OCI-LY3 (cell line): ENCODE measurements around the gene ELP2.

ENCODE experiments used
- H2AFZ ChIP-seq: fragments of 200-600, 300-600 bp; shearing (Covaris generic); 2 replicates; pipeline ENCODE4 v1.6.0; 2014; ENCODE audit warnings: antibody characterized with exemption, low read depth, low read length
- H3K27ac ChIP-seq: fragments of 200-600, 300-600 bp; sonication (generic); 2 replicates; pipeline ENCODE4 v1.5.1; 2014; ENCODE audit warnings: mild to moderate bottlenecking, low read length, moderate library complexity, mixed read lengths
- H3K27me3 ChIP-seq: fragments of 200-600, 300-600 bp; sonication (generic); 2 replicates; pipeline ENCODE4 v1.6.1; 2014; ENCODE audit warnings: low read depth, low read length, mixed read lengths
- H3K36me3 ChIP-seq: fragments of 200-600, 300-600 bp; sonication (generic); replicated peaks from 2 replicates; pipeline ENCODE3; 2014; ENCODE audit warnings: low read depth, low read length, mixed read lengths
- H3K4me1 ChIP-seq: fragments of 300-600, 200-600 bp; sonication (generic); 2 replicates; pipeline ENCODE4 v1.6.1; 2014; ENCODE audit warnings: low read length, mixed read lengths
- H3K4me2 ChIP-seq: fragments of 200-600, 300-600 bp; sonication (generic); 2 replicates; pipeline ENCODE4 v1.6.1; 2014; ENCODE audit warnings: low read length, mixed read lengths
- H3K4me3 ChIP-seq: fragments of 300-600, 200-600 bp; sonication (generic); 2 replicates; pipeline ENCODE4 v1.5.1; 2014; ENCODE audit warnings: antibody characterized with exemption, mild to moderate bottlenecking, low read length, moderate library complexity
- H3K79me2 ChIP-seq: fragments of 300-600, 200-600 bp; shearing (Covaris generic); 2 replicates; pipeline ENCODE4 v1.6.1; 2014; ENCODE audit warnings: mild to moderate bottlenecking, low read length, mixed read lengths
- H3K9ac ChIP-seq: fragments of 300-600, 200-600 bp; shearing (Covaris generic); 2 replicates; pipeline ENCODE4 v1.6.0; 2014; ENCODE audit warnings: mild to moderate bottlenecking, low read length, moderate library complexity
- H3K9me3 ChIP-seq: fragments of 200-600, 300-600 bp; shearing (Covaris generic); 2 replicates; pipeline ENCODE4 v1.6.1; 2014; ENCODE audit warnings: low read length, mixed read lengths; ENCODE audit not compliant: insufficient read depth
- H4K20me1 ChIP-seq: fragments of 200-600, 300-600 bp; sonication (generic); 2 replicates; pipeline ENCODE4 v1.6.1; 2016; ENCODE audit warnings: low read length, mixed read lengths; ENCODE audit not compliant: insufficient read depth
- CTCF ChIP-seq: fragments of 200-600, 300-600 bp; sonication (generic); IDR thresholded peaks from 2 replicates; pipeline ENCODE4 v1.5.1; 2014; ENCODE audit warnings: antibody characterized with exemption, low read length, low read depth
- EZH2phosphoT487 ChIP-seq: fragments of 200-600 bp; shearing (Covaris generic); IDR thresholded peaks from 2 replicates; pipeline ENCODE4 v1.6.1; 2018; ENCODE audit warnings: antibody characterized with exemption, mixed run types, low read depth

The ELP2 gene

GRCh38 chr18:36212301-36213171, 82.8 kb downstream of the ELP2 start:
- Histone ChIP-seq H3K9me3 (no peaks in the 10 kb centered on the region), H3K27ac (no peak overlapping the region), H3K4me3 (no peak overlapping the region), H3K9ac (no peak overlapping the region), H3K4me2 (no peak overlapping the region), H3K79me2 (no peaks in the 10 kb centered on the region), H3K4me1 (no peaks in the 10 kb centered on the region), H3K27me3 (no peaks in the 10 kb centered on the region), H4K20me1 (no peaks in the 10 kb centered on the region), H2AFZ (no peak overlapping the region), H3K36me3 (no peaks in the 10 kb centered on the region)
- TF ChIP-seq CTCF (no peak), EZH2phosphoT487 (no peak)

GRCh38 chr18:36214811-36215210, 85.1 kb downstream of the ELP2 start:
- H4K20me1 ChIP-seq: no peaks in the 10 kb centered on the region
- H3K36me3 ChIP-seq: no peaks in the 10 kb centered on the region
- H3K4me2 ChIP-seq: no peak overlapping the region
- no peak overlapping the region for H2AFZ ChIP-seq
- H3K27ac ChIP-seq: no peak overlapping the region
- H3K9ac ChIP-seq: no peak overlapping the region
- TF ChIP-seq CTCF (no peak), EZH2phosphoT487 (no peak)
- no peak overlapping the region for H3K4me3 ChIP-seq
- no peaks in the 10 kb centered on the region for H3K27me3 ChIP-seq
- no peaks in the 10 kb centered on the region for H3K4me1 ChIP-seq
- no peaks in the 10 kb centered on the region for H3K9me3 ChIP-seq
- H3K79me2 ChIP-seq: no peaks in the 10 kb centered on the region

GRCh38 chr18:36215577-36215976, 85.9 kb downstream of the ELP2 start:
- Histone ChIP-seq H3K9ac (no peak overlapping the region), H3K79me2 (no peaks in the 10 kb centered on the region), H3K9me3 (no peaks in the 10 kb centered on the region), H3K27ac (no peak overlapping the region), H4K20me1 (no peaks in the 10 kb centered on the region), H3K36me3 (no peaks in the 10 kb centered on the region), H3K4me3 (no peak overlapping the region), H3K4me1 (no peaks in the 10 kb centered on the region), H2AFZ (no peak overlapping the region), H3K27me3 (no peaks in the 10 kb centered on the region), H3K4me2 (no peak overlapping the region)
- no peak for TF ChIP-seq EZH2phosphoT487
- no peak for TF ChIP-seq CTCF

GRCh38 chr18:36217348-36217747, 87.6 kb downstream of the ELP2 start:
- H3K36me3 ChIP-seq: no peaks in the 10 kb centered on the region
- no peak overlapping the region for H2AFZ ChIP-seq
- H3K27me3 ChIP-seq: no peaks in the 10 kb centered on the region
- TF ChIP-seq CTCF (no peak), EZH2phosphoT487 (no peak)
- H3K4me1 ChIP-seq: no peaks in the 10 kb centered on the region
- H3K4me3 ChIP-seq: no peak overlapping the region
- H3K79me2 ChIP-seq: no peaks in the 10 kb centered on the region
- H3K4me2 ChIP-seq: no peak overlapping the region
- H3K9me3 ChIP-seq: no peaks in the 10 kb centered on the region
- H3K27ac ChIP-seq: no peak overlapping the region
- H4K20me1 ChIP-seq: no peaks in the 10 kb centered on the region
- no peak overlapping the region for H3K9ac ChIP-seq
